A549 treated with RU486 at 1 μM for 4 hours (cell line): ENCODE results near the gene CEP19. TPM values are rescaled to one million over a fixed set of nuclear protein-coding genes. Genes with fewer than 3 reads are reported as not detected.

Experiments used
- total RNA-seq: library from RNA; stranded (reverse); fragments of 200-300 nt; extraction: Qiagen RNA extraction; gene quantifications from 5 replicates; pipeline ENCODE4 v1.2.3, GENCODE V29; 2022; ENCODE audit warnings: low read depth

Gene CEP19, protein sequence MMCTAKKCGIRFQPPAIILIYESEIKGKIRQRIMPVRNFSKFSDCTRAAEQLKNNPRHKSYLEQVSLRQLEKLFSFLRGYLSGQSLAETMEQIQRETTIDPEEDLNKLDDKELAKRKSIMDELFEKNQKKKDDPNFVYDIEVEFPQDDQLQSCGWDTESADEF
- 2.1 to 3.4 TPM (median 2.6 TPM) in 5 replicates for total RNA-seq

DNA sequence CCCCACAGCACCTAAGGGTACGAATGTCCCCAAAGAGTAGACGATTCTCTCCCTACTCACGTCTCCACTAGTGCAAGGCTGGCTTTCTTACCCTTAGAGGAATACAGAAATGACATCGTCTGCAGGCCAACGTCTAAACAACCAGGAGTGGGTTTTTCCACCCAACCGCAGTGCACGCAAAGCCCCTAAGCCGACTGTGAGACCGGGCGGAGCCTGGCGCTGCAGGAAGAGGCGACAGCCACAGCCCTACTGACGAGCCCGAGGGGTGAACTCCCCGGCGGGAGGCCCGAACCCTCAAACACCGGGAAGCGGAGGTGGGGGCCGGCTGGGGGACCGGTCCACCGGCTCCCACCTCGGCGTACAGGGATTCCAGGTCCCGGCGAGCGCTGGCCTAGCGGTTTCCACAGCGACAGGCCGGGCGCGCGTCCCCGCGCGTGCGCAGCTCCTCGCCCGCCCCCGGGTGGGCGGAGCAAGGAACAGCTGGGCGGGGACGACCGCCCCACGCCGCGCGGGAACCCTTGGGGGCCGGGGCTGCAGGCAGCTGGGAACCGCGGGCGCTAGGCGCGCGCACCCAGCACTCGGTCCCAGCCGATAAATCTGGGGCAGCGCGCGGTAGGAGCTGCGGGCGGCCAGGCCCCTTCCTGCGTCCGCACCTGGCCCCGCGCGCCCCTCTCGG, at the start of gene CEP19, which contains the start of gene PIGX:
CEP19 (minus strand) TSS at position 413 of the 676 bp plus-strand sequence. CDS start 3,593 bp downstream, outside the sequence.
PIGX (plus strand) TSS at position 540 of the 676 bp plus-strand sequence.

DNA sequence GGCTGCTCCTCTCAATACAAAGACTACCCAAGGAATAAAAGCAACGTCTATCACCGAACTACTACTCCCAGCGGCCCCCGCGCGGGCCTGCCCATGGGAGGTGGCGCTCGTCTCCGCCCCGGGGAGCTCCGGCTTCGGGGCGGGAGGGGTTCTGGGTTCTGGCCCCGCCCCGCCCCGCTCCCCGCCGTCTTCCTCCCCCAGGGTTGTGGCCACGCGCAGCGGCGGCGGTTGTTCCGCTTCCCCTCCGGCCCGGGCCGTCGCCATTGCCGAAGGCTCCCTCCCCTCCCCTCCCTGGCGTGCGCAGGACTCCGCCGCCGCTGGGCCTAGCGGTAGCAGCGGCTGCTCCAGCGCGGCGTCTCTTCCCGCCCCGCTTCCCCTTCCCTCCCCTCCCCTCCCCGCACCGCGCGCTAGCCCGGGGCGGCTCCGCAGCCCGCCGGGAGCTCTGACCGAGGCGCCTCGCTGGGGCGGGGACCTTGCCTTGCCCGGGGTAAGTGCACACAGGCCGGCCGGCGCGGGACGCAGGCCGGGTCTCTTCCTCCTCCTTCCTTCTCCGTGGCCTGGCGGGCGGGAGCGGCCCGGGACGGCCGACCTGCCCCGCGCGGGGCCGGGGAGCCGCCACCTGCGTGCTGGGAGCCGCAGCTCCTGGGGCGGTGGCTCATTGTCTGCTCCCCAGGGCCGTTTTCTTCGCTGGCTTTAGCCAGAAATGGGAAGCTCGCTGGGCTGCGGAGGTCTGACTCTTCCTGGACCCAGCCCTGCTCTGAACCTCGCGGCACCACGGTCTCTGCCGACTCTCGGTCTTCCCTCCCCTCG, 27.8 kb upstream of the CEP19 start, which contains the start of gene PAK2:
PAK2 (plus strand) TSS at position 187 of the 810 bp plus-strand sequence. CDS start 42,790 bp downstream, outside the sequence.

Other genes starting within 250 kb of the CEP19 start
- gene RNF168, start 208.5 kb downstream of the CEP19 start, total RNA-seq: 3.5 to 5.4 TPM (median 4.7 TPM) in 5 replicates
- gene SMCO1, start 196.9 kb downstream of the CEP19 start, total RNA-seq: not detected in 5 replicates
- gene WDR53, start 143.7 kb downstream of the CEP19 start, total RNA-seq: 8.5 to 10.4 TPM (median 8.8 TPM) in 5 replicates
- gene FBXO45, start 143.6 kb downstream of the CEP19 start, total RNA-seq: 3.0 to 8.5 TPM (median 7.5 TPM) in 5 replicates
- gene NRROS, start 72.6 kb downstream of the CEP19 start, total RNA-seq: not detected in 5 replicates
- 28.9 to 34.7 TPM (median 29.9 TPM) in 5 replicates for gene PIGX, start 127 bp upstream of the CEP19 start, total RNA-seq
- gene PAK2, start 27.6 kb upstream of the CEP19 start, total RNA-seq: 28.5 to 54.8 TPM (median 41.3 TPM) in 5 replicates
- gene SENP5, start 155.7 kb upstream of the CEP19 start, total RNA-seq: 4.7 to 6.7 TPM (median 6.4 TPM) in 5 replicates
- 34.2 to 52.0 TPM (median 45.4 TPM) in 5 replicates for gene NCBP2, start 230.3 kb upstream of the CEP19 start, total RNA-seq